RPMI7951 (cell line): ENCODE data around the gene PXDN. TPM values are rescaled to one million over a fixed set of nuclear protein-coding genes. Genes with fewer than 3 reads are reported as not detected.
A peak's percentile ranks its signal among the peaks of the same experiment; 100 is the strongest.
"Not testable (repeated sequence)": the region's sequence is repeated elsewhere in the genome, so short reads cannot be mapped to it uniquely, and the experiment has no call there.

Experiments used
- DNase-seq: peaks from one replicate; pipeline ENCODE4 v3.0.0-alpha.2; 2012; ENCODE audit warnings: low read depth
- total RNA-seq: library from RNA; depleted of rRNA; stranded (reverse); fragments of >200 nt; shearing (Covaris generic); gene quantifications from 2 replicates; pipeline ENCODE4 v1.2.3, GENCODE V29; 2014; rRNA removed

Gene PXDN, protein sequence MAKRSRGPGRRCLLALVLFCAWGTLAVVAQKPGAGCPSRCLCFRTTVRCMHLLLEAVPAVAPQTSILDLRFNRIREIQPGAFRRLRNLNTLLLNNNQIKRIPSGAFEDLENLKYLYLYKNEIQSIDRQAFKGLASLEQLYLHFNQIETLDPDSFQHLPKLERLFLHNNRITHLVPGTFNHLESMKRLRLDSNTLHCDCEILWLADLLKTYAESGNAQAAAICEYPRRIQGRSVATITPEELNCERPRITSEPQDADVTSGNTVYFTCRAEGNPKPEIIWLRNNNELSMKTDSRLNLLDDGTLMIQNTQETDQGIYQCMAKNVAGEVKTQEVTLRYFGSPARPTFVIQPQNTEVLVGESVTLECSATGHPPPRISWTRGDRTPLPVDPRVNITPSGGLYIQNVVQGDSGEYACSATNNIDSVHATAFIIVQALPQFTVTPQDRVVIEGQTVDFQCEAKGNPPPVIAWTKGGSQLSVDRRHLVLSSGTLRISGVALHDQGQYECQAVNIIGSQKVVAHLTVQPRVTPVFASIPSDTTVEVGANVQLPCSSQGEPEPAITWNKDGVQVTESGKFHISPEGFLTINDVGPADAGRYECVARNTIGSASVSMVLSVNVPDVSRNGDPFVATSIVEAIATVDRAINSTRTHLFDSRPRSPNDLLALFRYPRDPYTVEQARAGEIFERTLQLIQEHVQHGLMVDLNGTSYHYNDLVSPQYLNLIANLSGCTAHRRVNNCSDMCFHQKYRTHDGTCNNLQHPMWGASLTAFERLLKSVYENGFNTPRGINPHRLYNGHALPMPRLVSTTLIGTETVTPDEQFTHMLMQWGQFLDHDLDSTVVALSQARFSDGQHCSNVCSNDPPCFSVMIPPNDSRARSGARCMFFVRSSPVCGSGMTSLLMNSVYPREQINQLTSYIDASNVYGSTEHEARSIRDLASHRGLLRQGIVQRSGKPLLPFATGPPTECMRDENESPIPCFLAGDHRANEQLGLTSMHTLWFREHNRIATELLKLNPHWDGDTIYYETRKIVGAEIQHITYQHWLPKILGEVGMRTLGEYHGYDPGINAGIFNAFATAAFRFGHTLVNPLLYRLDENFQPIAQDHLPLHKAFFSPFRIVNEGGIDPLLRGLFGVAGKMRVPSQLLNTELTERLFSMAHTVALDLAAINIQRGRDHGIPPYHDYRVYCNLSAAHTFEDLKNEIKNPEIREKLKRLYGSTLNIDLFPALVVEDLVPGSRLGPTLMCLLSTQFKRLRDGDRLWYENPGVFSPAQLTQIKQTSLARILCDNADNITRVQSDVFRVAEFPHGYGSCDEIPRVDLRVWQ (N-terminal part only)
- 272 and 304 TPM in 2 replicates for total RNA-seq

- DNase-seq, result peak; percentile 79
These were observed at the start of gene PXDN for GRCh38 chr2:1744446-1745170. TSS of gene PXDN (minus strand) at chr2:1744515. CDS start at chr2:1744455, 60 bp downstream.

- DNase-seq, result no peak
These were observed 49.6 kb upstream of the PXDN start for GRCh38 chr2:1793868-1794445.

GRCh38 chr2:1793001-1793867 lies 48.9 kb upstream of the PXDN start:
- DNase-seq, result no peak

GRCh38 chr2:1791685-1792435 lies 47.5 kb upstream of the PXDN start:
- peak; percentile 100 for DNase-seq

DNA sequence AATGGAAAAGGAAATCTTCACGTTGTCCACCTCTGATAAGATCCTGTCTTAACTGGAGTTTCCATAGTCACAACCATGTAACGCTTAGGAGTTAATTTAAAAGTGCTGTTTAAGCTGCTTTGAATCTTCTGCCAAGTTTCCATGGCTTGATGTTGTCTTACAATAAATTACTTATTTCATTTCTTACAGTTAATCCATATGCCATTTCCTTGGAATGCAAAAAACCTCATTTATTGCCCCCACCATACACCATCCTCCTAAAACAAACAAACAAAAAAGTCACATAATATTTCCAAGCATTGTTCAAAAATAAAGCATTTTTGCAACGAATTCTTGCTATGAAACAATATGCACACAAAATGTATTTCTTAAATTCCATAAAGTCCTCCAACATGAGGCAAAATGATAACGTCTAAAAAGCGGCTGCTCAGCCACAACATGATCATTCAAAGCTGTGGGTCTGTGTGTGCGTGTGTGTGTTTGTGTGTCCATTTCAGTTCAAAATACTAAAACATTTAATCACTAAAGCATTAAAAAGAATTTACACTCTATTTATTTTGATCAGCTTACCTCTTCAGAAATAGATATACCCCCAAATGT lies 46.8 kb upstream of the PXDN start:
- DNase-seq, result peak; percentile 51

DNA sequence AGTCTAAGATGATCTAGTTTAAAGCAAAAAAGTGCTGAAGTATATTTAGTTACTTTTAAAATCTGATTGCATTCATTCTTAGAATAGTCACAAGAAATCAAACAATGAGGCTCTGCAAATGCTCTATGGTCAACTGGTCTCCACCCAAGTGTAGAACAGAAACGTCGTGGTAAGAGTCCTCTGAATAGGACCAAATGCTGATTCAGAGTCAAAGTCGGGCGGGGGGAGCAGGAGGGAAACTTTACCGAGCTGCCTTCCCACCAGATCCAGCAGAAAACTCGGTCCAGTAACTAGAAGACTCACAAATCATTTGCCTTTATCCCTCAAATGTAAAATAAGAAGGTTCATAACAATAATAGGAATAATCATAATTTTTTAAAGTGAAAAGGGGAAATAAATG lies 46.2 kb upstream of the PXDN start:
- DNase-seq, result peak; percentile 39

DNA sequence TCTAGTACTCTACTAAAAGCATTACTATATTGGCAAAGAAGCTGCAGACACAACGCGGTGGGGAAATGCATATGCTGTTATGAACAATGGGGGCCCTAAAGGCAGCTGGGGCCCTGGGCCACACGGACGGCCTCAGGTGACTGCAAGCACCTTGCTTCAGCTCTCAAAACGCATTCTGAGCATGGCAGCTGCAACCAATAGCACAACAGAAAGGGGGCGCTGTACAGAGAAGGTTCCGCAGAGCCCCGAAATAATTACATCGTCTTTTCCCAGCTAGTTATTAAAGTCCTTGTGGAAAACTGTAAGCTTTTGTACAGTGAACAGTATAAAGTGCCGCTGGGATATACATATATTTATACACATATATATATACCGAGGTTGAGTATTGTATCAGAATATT lies 45.3 kb upstream of the PXDN start:
- no peak for DNase-seq

- no peak for DNase-seq
These were observed 44.2 kb upstream of the PXDN start for GRCh38 chr2:1788478-1788959.

DNA sequence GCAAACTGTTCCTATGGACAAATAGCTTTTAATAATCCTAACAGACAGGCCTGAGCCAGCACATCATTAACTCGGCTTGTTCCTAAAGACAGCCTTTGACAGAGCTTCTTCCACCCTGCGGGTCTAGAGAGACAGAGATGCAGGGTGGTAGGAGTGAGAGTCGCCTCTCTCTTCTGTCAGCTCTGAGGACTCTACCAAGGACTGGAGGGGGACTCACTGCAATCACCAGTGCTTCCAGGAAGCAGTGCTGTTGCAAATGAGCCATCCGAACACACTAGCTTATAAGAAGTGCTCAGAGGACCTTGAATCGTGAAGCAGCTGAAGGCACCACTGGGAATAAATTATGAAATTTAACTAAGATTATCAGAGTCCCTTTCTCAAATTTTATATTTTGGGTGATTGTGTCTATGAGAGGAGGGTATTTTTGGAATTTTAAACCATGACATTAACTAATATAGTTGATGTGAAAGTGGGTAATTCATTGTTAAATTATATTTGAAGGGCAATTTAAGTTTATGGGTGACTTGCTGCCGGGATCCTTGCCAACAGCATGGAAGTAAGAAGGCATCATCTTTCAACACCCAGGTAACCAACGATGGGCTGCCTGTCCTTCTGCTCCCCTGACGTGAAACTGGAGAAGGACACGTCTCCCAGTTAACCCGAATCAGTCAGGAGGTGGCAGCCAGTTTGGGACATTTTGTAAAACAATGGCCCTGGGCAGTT lies 43.6 kb upstream of the PXDN start:
- no peak for DNase-seq

DNA sequence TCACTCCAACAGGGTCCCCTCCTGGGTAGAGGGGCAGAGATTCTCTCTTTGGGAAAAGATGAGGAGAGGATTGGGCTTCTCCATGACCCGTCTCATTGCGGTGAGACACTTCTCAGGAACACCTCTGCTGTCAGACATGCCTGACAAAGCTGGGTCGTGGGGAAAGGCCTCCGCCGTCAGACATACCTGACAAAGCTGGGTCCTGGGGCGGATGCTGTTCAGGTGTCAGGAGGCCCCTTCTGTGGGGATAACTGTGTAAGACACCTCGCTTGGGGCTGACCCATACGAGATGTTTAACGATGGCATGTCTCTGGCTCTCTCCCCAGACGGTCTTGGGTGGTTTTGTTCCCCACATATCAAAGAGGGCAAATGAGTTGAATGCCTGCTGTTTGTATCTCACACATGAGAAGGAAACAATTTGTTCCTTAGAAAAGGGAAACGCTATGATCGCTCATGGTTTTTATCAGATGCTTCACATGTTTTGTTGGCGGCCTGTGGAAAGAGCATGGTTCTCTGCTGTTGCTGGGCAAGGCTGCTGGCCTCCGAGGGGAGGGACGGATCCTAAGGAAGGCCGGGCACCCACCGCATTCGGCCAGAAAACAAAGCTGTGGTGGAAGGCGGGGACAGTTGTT lies 40.8 kb upstream of the PXDN start:
- DNase-seq, result no peak

GRCh38 chr2:1784087-1784486 lies 39.8 kb upstream of the PXDN start:
- DNase-seq, result peak; percentile 56

DNA sequence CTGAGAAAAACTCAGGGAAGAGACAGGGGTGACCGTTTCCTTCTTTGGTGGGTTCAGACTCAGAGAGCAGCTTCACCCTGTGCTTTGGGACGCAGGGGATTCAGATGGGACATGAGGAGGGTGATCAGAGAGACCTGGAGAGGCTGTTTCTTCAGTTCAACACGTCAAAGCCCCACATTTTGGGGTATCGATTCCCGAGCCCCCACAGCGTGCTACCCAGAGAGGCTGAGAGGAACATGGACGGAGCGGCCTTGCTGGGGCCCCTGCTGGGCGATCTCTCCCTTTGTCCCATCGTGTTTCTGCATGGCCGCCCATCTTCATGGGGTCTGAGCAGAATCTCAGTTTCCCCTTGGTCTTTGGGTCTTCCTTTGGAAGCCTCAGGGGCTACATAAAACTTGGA lies 38.2 kb upstream of the PXDN start:
- DNase-seq, result no peak

DNA sequence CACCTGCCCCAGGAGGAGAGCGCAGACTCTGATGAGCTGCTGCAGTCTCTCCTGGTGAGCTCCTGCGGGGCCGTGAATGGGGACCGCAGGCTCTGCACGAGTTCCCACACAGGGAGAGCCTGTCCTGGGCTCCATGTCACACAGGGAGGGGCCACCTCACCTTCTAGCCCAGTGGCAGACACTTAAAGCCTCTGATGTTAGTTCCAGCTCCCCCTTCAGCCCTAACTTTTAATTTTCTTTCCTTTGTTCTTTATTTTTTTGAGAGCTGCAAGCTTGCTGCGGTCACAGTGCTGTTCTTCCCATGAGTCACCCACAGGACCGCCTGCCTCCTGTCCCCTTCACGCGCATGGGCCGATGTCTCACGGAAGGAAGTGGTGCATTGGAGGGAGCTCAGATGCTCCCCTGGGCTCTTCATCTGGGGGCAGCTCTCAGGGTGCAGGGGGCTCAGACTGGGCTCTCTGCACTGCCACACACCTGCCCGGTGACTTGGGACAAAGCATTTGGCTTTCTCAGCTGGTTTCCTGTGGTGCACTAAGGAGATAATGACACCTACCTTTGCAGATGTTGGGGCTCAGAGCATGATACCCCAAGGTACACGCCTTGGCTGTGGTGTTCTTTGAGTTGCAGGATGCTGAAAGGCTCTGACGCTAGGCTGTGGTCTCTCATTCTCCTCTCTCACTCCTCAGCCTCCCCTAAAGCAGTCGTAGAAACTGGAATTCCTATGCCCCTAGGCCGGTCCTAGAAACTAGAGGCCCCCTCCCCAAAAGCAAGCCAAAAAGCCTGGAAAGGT lies 37.2 kb upstream of the PXDN start:
- DNase-seq, result peak; percentile 93

DNA sequence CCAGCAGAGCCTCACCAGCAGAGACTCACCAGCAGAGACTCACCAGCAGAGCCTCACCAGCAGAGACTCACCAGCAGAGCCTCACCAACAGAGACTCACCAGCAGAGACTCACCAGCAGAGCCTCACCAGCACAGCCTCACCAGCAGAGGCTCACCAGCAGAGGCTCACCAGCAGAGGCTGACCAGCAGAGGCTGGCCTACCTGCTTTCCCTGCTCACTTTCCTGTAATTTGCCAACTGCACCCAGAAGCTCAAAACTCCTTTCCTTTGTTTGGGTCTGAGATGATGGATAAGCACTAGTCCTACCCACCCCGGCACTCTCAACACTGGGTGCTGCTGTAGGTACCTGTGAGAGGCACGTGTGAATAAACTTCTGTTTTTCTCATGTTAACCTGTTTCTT lies 36.4 kb upstream of the PXDN start:
- no peak for DNase-seq

- not testable (repeated sequence) for DNase-seq
These were observed 35.7 kb upstream of the PXDN start for GRCh38 chr2:1780054-1780453.

DNA sequence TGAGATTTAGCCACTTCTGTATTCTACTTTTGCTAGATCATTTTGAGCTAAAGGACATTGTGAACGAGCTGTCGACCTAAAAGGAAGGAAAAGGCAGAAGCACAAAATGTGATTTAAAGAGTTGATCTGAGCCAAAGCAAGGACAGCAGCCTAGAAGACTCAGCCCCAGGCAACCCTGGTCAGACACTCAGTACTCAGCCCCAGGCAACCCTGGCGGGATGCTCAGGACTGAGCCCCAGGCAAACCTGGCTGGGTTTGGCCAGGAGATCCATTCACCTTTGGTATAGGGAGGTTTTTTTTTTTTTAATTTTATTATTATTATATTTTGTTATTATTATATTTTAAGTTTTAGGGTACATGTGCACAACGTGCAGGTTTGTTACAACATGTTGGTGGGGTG lies 34.3 kb upstream of the PXDN start:
- DNase-seq, result no peak

- DNase-seq, result no peak
These were observed 33.5 kb upstream of the PXDN start for GRCh38 chr2:1777781-1778180.
